HFFc6 (cell line): Measurements from ENCODE around the gene DCAF5. TPM values are rescaled to one million over a fixed set of nuclear protein-coding genes. Genes with fewer than 3 reads are reported as not detected.

Experiments used
- DNase-seq: peaks from one replicate; pipeline ENCODE4 v3.0.0-alpha.2; 2018
- H3K27ac Mint-ChIP-seq: 2 replicates; pipeline ENCODE4 v1.8.0; 2020; ENCODE audit warnings: mild to moderate bottlenecking, mixed read lengths
- H3K27me3 Mint-ChIP-seq: 2 replicates; pipeline ENCODE4 v1.8.0; 2021; ENCODE audit warnings: mild to moderate bottlenecking, moderate library complexity, mixed read lengths; ENCODE audit not compliant: insufficient read depth
- H3K36me3 Mint-ChIP-seq: 2 replicates; pipeline ENCODE4 v1.8.0; 2021; ENCODE audit warnings: low read depth, mixed read lengths
- H3K4me1 Mint-ChIP-seq: 2 replicates; pipeline ENCODE4 v1.8.0; 2020; ENCODE audit warnings: low read depth, mixed read lengths
- H3K4me3 Mint-ChIP-seq: 2 replicates; pipeline ENCODE4 v1.8.0; 2020; ENCODE audit warnings: mild to moderate bottlenecking, moderate library complexity, mixed read lengths
- H3K9me3 Mint-ChIP-seq: 2 replicates; pipeline ENCODE4 v1.8.0; 2020; ENCODE audit warnings: mild to moderate bottlenecking, mixed read lengths
- CTCF ChIP-seq: fragments of 200-600 bp; sonication (generic); IDR thresholded peaks from 2 replicates; pipeline ENCODE4 v1.5.0; 2021; ENCODE audit warnings: antibody characterized with exemption, mild to moderate bottlenecking
- total RNA-seq, 6 experiments: library from RNA; stranded (reverse); fragmentation: NEBNext Ultra II Directional; extraction: Animal tissue kit (Norgen Biotek cat#: 25700); gene quantifications; 2 replicates in 1 of 6; 3 replicates in 5 of 6; pipeline ENCODE4 v1.2.3, GENCODE V29; 2021

DCAF5 gene
- total RNA-seq, 6 experiments from 2014 or later = 23.4 to 34.7 (median 27.0) TPM

GRCh38 chr14:69013943-69014782 is 138.8 kb downstream of the DCAF5 start:
- no peak for TF ChIP-seq CTCF
- Mint-ChIP-seq H3K27ac (peak overlapping the region; percentile 8), H3K4me1 (peaks cover 40% of the 10 kb centered on the region), H3K9me3 (no peaks in the 10 kb centered on the region), H3K4me3 (no peak overlapping the region), H3K36me3 (no peaks in the 10 kb centered on the region), H3K27me3 (peaks cover 1% of the 10 kb centered on the region)
- no peak for DNase-seq

GRCh38 chr14:69012256-69012953 is 140.5 kb downstream of the DCAF5 start:
- peaks cover 2% of the 10 kb centered on the region for H3K27me3 Mint-ChIP-seq
- no peak for DNase-seq
- peak overlapping the region; percentile 32; the same call in 1 of the 2 replicates for H3K27ac Mint-ChIP-seq
- no peaks in the 10 kb centered on the region for H3K9me3 Mint-ChIP-seq
- TF ChIP-seq CTCF = no peak
- no peak overlapping the region for H3K4me3 Mint-ChIP-seq
- peaks cover 45% of the 10 kb centered on the region for H3K4me1 Mint-ChIP-seq
- H3K36me3 Mint-ChIP-seq = no peaks in the 10 kb centered on the region

GRCh38 chr14:69010648-69011047 is 142.3 kb downstream of the DCAF5 start:
- no peak for DNase-seq
- Mint-ChIP-seq H3K9me3 (no peaks in the 10 kb centered on the region), H3K4me3 (no peak overlapping the region)

DNA sequence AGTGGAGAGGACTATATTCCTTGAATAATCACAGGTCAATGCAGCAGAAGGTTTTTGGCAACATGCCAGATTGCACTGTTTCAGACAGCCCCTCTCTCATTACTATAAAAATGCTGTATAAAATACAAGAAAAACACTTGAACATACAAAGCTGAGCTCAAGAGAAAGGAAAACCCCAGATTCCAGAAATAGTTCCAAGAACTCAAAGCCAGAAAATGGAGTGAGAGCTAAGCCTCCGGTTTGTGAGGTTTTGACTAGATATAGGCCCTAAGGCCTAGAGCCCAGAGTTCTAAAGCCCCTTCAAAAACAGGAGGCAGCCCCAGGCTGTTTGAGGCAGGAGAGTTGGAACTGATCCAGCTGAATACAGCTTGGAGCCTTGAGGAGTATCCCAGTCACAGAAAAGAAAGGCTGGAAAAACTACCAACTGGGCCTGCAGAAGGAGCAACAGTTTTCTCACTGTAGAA is 144.5 kb downstream of the DCAF5 start:
- no peak for DNase-seq
- TF ChIP-seq CTCF = no peak
- peaks cover 2% of the 10 kb centered on the region; the same call in 1 of the 2 replicates for H3K27me3 Mint-ChIP-seq

More at GRCh38 chr14:69010648-69011047, 142.3 kb downstream of the DCAF5 start:
- no peak for TF ChIP-seq CTCF
- Mint-ChIP-seq H3K4me1 (peaks cover 51% of the 10 kb centered on the region), H3K27ac (no peak overlapping the region), H3K36me3 (no peaks in the 10 kb centered on the region), H3K27me3 (peaks cover 2% of the 10 kb centered on the region)

DNA sequence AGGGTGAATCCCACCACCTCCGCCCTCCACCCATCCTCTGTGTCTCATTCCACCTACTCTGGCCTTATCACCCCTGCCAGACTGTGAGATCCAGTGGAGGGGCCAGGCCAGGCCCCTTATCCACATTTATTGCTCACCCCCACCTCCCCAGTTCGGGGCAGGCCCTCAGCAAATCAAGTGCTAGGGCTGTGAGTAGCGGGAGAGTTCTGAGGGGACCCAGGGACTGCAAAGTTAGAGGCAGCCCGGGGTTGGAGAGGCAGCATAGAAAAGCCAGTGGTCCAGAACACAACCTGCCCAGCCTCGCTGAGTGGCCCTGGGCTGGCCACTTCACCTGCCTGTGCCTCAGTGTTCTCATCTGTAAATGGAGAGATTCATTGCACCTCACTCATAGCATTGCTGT is 146.6 kb downstream of the DCAF5 start:
- H3K27me3 Mint-ChIP-seq = peaks cover 2% of the 10 kb centered on the region; the same call in 1 of the 2 replicates
- no peaks in the 10 kb centered on the region for H3K9me3 Mint-ChIP-seq
- no peak for TF ChIP-seq CTCF
- DNase-seq = no peak
- no peak overlapping the region; the same call in 1 of the 2 replicates for H3K27ac Mint-ChIP-seq
- H3K4me3 Mint-ChIP-seq = no peak overlapping the region
- H3K36me3 Mint-ChIP-seq = no peaks in the 10 kb centered on the region
- peaks cover 38% of the 10 kb centered on the region for H3K4me1 Mint-ChIP-seq

More for the DNA sequence above, 144.5 kb downstream of the DCAF5 start:
- H3K9me3 Mint-ChIP-seq = no peaks in the 10 kb centered on the region
- peaks cover 46% of the 10 kb centered on the region for H3K4me1 Mint-ChIP-seq
- H3K36me3 Mint-ChIP-seq = no peaks in the 10 kb centered on the region
- H3K4me3 Mint-ChIP-seq = no peak overlapping the region
- H3K27ac Mint-ChIP-seq = peak overlapping the region; percentile 31; the same call in 1 of the 2 replicates
